ENCODE measurements around the gene SIDT1.

SIDT1 gene

DNA sequence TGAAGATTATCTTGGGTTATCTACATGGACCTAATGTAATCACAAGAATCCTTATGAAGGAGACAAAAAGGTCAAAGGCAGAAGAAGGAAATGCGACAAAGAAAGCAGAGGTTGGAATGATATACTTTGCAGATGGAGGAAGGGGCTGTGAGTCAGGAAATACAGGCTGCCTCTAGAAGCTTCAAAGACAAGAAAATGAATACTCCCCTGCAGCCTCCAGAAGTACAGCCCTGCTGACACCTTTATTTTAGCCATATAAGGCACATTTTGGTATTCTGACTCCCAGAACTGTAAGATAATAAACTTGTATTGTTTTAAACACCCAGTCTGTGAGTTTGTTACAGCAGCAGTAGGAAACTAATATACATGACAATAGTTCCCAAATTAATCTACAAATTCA lies 58.6 kb downstream of the SIDT1 start:
- ATAC-seq (replicated peaks) (no peak), DNase-seq (no peak)
- H3K4me1 Mint-ChIP-seq: no peaks in the 10 kb centered on the region
- H3K9me3 Mint-ChIP-seq: no peaks in the 10 kb centered on the region
- H3K27me3 Mint-ChIP-seq: no peaks in the 10 kb centered on the region
- H3K4me3 Mint-ChIP-seq: no peak overlapping the region
- H3K36me3 Mint-ChIP-seq: peaks cover 31 to 57% of the 10 kb centered on the region in 2 donors
- H3K27ac Mint-ChIP-seq: no peak overlapping the region

DNA sequence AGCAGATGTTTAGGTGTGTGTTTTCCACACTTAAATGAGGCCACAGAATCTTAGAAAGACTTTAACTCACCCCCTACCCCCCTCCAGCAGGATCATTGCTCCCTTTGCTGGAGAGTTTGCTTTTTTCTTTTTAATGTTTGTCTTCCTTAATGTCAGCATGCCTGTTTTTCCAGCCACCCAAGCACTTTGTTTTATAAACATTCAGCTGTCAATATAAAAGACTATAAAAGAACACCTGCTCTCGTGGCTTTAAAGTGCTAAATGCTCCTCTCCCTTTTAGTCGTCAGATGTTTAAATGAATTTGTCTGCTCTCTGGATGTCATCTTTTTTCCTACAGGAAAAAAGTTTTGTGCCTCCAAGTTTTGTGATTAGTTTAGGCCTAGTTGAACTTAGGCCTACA lies 61.7 kb downstream of the SIDT1 start:
- ATAC-seq (replicated peaks) (no peak), DNase-seq (no peak)
- peaks cover 18 to 50% of the 10 kb centered on the region in 2 donors for H3K36me3 Mint-ChIP-seq
- no peaks in the 10 kb centered on the region for H3K9me3 Mint-ChIP-seq
- no peaks in the 10 kb centered on the region for H3K27me3 Mint-ChIP-seq
- H3K27ac Mint-ChIP-seq: no peak overlapping the region
- no peaks in the 10 kb centered on the region for H3K4me1 Mint-ChIP-seq
- H3K4me3 Mint-ChIP-seq: no peak overlapping the region

DNA sequence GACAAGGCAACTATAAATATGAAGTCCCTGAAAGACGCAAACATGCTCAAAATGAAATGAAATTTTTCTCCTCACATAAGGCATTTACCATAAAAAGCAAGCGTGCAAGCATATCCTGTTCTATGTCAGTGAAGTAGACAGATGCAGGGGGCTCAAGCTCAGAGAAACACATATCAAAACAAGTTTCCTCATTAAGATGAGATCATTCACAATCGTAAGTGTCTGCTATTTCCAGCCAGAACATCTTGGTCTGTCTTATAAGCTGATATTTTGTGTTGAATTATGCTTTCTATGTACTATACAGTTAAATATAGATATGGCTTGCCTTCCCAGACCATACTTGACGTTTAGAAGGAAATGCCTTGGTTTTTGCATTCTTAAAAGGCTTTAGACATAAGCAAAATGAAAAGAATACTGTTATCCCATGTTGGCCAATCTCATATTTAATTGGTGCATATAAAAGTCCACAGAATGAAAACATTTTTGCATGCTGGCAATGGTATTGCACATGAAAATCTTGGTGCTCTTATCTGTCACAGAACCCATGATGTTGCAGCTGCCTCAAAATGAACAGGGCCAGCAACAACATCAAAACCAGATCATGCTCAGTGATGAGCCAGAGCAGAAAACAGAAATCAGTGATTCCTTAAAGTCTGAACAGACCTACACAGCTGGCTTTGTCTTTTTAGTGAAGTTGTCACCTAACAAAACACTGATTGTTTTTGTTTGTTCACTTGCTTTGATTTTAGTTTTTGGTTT lies 65.4 kb downstream of the SIDT1 start:
- Mint-ChIP-seq H3K4me3 (no peak overlapping the region), H3K9me3 (no peaks in the 10 kb centered on the region), H3K36me3 (peaks cover 17 to 34% of the 10 kb centered on the region in 2 donors), H3K4me1 (no peaks in the 10 kb centered on the region), H3K27me3 (no peaks in the 10 kb centered on the region), H3K27ac (no peak overlapping the region)
- DNase-seq (no peak), ATAC-seq (replicated peaks) (no peak)

DNA sequence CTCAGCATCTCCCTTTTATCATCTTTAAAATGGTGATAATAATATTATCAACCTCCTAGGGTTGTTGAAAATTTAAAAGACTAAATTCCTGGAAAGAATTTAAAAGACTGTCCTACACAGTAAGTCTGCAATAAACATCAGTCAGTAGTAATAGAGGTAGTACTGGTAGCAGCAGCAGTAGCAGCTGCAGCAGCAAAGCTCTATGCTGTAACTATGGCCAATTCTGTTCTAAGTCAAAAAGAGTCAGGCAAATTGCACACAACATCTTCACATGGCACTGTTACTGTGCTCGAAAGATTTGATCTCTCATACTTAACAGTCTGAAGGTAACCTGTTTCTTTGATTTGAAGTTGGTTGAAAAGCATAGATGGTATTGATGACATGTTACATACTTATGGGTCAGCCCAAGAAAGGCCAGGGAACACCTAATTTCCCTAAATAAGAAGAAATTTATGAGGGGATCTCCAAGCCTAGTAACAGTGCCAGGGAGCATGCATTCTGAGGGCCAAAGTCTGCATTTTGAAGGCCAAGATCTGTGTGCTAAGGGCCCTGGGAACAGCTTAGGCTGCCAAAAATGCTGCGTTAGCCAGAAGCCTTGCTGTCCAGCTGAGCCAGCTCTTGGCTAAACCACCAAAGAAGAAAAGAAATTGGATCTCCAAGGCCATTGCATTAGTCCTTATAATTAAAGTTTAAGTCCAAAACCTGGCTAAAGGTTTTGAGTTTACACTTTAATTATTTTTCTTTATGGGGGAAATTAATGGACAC lies 68.2 kb downstream of the SIDT1 start:
- peaks cover 20 to 33% of the 10 kb centered on the region in 2 donors for H3K36me3 Mint-ChIP-seq
- no peak for ATAC-seq (replicated peaks)
- H3K4me1 Mint-ChIP-seq: peaks cover 3 to 6% of the 10 kb centered on the region in 2 donors

DNA sequence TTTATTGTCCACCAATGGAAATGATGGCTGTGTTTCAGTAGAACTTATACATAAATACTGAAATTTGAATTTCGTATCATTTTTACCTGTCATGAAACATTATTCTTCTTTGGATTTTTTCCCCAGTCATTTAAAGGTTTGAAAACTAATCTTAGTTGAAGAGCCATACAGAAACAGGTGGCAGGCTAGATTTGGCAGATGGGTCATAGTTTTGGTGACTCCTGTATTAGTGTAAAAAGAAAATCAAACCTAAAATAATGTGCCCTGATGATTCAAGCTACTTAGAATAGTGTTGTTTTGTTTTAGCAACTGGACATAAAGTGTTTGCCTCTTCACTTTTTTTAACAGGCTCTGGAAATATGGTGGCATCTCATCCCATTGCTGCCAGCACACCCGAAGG lies 68.9 kb downstream of the SIDT1 start:
- Mint-ChIP-seq H3K27ac (no peak overlapping the region), H3K36me3 (peaks cover 20 to 28% of the 10 kb centered on the region in 2 donors), H3K4me3 (no peak overlapping the region), H3K9me3 (no peaks in the 10 kb centered on the region), H3K27me3 (no peaks in the 10 kb centered on the region), H3K4me1 (peaks cover 3 to 11% of the 10 kb centered on the region in 2 donors)
- ATAC-seq (replicated peaks): no peak
- no peak for DNase-seq

More for the DNA sequence above, 68.2 kb downstream of the SIDT1 start:
- H3K27me3 Mint-ChIP-seq: no peaks in the 10 kb centered on the region
- no peaks in the 10 kb centered on the region for H3K9me3 Mint-ChIP-seq
- no peak overlapping the region for H3K4me3 Mint-ChIP-seq
- no peak overlapping the region for H3K27ac Mint-ChIP-seq
- DNase-seq: no peak

DNA sequence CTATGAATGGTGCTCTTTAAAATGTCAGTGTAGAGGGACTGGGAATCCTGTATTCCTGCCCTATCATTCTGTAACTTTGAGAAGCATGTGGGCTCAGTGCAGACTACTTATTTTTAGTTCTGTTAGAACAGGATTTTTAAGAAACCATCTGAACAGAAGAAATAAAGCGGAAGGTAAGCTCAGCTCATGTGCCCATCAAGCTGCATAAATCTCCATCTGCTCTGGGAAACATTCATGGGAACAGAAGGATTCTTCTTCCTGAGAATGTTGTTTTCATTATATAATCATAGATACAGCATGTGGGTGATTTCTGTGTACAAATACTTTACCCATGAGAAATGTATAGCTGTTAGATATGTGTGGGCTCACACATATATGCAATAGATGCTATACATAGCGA lies 69.9 kb downstream of the SIDT1 start:
- Mint-ChIP-seq H3K4me1 (peaks cover 11 to 19% of the 10 kb centered on the region in 2 donors), H3K27ac (no peak overlapping the region), H3K27me3 (no peaks in the 10 kb centered on the region), H3K36me3 (peaks cover 20 to 26% of the 10 kb centered on the region in 2 donors), H3K4me3 (no peak overlapping the region), H3K9me3 (no peaks in the 10 kb centered on the region)
- ATAC-seq (replicated peaks) (no peak), DNase-seq (no peak)

DNA sequence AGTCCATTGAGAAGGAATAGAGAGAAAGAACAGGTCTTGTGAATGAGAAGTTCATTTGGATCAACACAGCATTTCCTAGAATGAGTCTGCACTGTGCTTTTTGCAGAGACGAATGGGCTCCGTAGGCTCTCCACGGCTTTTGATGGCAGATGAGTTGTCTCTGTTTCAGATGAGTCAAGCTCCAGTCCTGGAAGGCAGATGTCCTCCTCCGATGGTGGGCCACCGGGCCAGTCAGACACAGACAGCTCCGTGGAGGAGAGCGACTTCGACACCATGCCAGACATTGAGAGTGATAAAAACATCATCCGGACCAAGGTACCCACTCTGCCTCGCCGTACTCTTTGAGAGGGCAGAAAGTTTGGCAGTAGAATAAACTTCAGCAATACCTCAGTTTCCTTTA lies 70.5 kb downstream of the SIDT1 start:
- Mint-ChIP-seq H3K27ac (no peak overlapping the region), H3K27me3 (no peaks in the 10 kb centered on the region), H3K9me3 (no peaks in the 10 kb centered on the region), H3K4me3 (no peak overlapping the region), H3K36me3 (peaks cover 23 to 32% of the 10 kb centered on the region in 2 donors), H3K4me1 (peaks cover 16 to 25% of the 10 kb centered on the region in 2 donors)
- DNase-seq (no peak), ATAC-seq (replicated peaks) (no peak)

DNA sequence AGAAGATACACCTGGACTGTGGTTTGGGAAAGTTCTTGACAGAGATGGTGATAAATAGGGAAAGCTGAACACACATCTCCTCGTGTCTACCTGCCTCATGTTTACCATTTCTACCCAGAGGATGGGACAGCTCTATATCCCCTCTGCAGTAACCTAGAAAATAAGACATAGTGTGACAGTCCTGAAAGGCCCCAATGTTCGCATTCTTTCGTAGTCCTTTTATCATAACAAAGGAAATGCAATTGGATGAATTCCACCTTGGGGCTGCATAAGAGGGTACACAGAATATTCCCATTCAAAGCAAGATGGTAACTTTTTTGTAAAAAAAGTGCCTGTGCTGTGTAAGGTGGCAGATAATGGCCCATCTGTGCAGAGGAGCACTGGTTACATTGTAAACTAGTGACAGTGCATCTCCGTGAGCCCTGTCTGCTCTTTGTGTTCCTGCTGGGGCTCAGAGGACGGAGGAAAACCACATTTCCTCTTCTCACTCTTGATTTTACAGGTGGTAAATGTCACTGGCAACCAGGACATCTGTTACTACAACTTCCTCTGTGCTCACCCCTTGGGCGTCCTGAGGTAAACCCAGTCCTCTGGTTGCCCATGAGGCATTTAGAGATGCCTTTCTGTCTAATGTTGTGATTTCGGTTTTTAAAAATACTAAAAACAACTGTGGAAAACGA lies 74.3 kb downstream of the SIDT1 start:
- peaks cover 45 to 54% of the 10 kb centered on the region in 2 donors for H3K36me3 Mint-ChIP-seq
- H3K4me1 Mint-ChIP-seq: peaks cover 23 to 33% of the 10 kb centered on the region in 2 donors
- no peaks in the 10 kb centered on the region for H3K27me3 Mint-ChIP-seq
- ATAC-seq (replicated peaks) (peak; percentile 95), DNase-seq (peak; percentile 79)
- peak overlapping the region; percentile 56 to 61 for H3K4me3 Mint-ChIP-seq
- peak overlapping the region; percentile 97 for H3K27ac Mint-ChIP-seq
- no peaks in the 10 kb centered on the region for H3K9me3 Mint-ChIP-seq

DNA sequence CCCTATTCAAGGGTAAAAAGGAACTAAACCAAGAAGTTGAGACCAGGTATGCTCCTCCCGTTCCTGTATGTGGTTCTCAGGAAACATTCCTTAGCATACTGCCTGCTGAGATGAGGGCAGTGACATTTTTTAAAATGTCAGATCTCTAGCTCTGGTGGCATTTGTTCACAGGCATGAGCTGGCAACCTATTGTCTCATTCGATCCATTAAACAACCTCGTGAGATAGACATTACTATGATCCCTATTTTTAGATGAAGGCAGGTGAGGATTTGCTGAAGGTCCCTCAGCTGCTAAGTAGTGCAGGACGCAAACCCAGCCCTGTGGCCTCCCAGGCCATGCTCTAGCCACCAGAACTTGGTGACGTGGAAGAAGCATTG lies 74.9 kb downstream of the SIDT1 start:
- H3K9me3 Mint-ChIP-seq: no peaks in the 10 kb centered on the region

DNA sequence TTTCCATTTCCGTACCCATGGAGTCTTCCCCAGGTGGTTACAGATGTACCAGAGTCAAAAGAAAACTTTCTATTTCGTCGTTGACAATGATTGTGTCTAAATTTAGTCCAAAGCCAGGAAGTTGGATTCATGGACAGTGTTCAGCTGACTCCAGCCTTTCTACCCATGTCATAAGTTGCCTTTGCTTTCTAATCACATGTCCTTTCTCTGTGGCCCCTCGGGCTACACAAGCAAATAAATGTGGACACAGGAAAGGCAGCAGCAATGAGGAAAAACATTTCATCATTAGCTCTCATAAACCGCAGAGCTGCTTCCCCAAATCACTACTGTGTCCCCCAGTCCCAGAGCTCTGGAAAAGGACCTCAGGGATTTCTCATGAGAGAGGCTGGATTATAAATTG lies 82.0 kb downstream of the SIDT1 start:
- Mint-ChIP-seq H3K36me3 (peaks cover 26 to 58% of the 10 kb centered on the region in 2 donors), H3K4me3 (no peak overlapping the region), H3K27me3 (no peaks in the 10 kb centered on the region), H3K9me3 (no peaks in the 10 kb centered on the region), H3K4me1 (peaks cover 4 to 9% of the 10 kb centered on the region in 2 donors), H3K27ac (no peak overlapping the region)
- ATAC-seq (replicated peaks): no peak
- DNase-seq: no peak

More for the DNA sequence above, 74.9 kb downstream of the SIDT1 start:
- Mint-ChIP-seq H3K4me3 (peak overlapping the region; percentile 56 to 61), H3K27ac (peak overlapping the region; percentile 97), H3K4me1 (peaks cover 23 to 33% of the 10 kb centered on the region in 2 donors), H3K36me3 (peaks cover 48 to 56% of the 10 kb centered on the region in 2 donors), H3K27me3 (no peaks in the 10 kb centered on the region)
- ATAC-seq (replicated peaks) (peak; percentile 79), DNase-seq (no peak)

DNA sequence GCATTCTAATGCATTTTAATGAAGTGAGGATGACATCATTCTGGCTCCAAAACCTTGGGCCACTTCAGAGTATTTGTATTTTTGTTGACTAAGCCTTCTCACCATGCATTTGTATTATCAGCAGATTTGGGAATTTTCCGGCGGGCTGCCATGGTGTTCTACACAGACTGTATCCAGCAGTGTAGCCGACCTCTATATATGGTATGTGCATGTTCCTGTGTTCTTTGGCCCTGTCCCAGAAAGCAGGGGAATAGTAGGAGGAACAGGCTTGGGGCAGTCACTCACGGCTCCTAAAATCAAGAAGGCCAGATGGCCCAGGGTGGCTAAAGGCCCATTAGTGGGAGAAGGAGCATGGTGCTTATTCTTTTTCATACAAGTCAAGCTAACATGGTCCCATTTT lies 83.6 kb downstream of the SIDT1 start:
- no peak overlapping the region for H3K4me3 Mint-ChIP-seq
- peaks cover 11 to 23% of the 10 kb centered on the region in 2 donors for H3K4me1 Mint-ChIP-seq
- peaks cover 30 to 62% of the 10 kb centered on the region in 2 donors for H3K36me3 Mint-ChIP-seq
- no peak overlapping the region for H3K27ac Mint-ChIP-seq
- H3K27me3 Mint-ChIP-seq: no peaks in the 10 kb centered on the region
- no peaks in the 10 kb centered on the region for H3K9me3 Mint-ChIP-seq
- DNase-seq (no peak), ATAC-seq (replicated peaks) (no peak)

DNA sequence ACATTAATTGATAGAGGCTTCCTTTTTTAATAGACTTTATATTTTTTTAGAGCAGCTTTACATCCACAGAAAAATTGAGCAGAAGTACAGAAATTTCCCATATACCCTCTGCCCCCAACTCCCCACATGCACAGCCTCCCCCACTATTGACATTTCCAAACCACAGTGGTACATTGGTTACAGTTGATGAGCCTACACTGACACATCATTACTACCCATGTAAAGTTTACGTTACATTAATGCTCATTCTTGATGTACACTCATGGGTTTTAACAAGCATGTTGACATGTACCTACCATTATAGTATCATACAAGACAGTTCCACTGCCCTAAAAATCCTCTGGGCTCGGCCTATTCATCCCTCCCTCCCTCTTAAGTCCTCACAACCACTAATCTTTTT lies 85.4 kb downstream of the SIDT1 start:
- ATAC-seq (replicated peaks): no peak
- no peak for DNase-seq
- Mint-ChIP-seq H3K4me1 (peaks cover 10 to 23% of the 10 kb centered on the region in 2 donors), H3K36me3 (peaks cover 25 to 55% of the 10 kb centered on the region in 2 donors), H3K9me3 (no peaks in the 10 kb centered on the region), H3K27ac (no peak overlapping the region), H3K4me3 (no peak overlapping the region), H3K27me3 (no peaks in the 10 kb centered on the region)

DNA sequence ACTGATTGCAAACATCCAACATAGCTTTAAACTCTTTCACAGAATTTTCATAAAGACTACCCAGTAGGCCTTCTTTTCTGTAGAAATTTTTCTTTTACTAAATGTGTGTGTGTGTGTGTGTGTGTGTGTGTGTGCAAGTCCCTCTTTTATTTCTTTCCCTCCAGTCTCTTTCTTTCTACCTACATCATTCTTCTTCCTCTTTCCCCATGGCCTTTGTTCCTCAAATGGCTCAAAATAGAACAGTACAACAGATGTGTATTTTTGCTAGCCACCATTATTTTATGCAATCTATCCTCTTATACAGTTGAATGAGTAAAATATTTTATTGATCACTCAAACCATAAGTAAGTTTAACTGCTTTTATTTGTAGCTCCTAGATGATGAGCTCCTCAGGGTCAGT lies 87.7 kb downstream of the SIDT1 start:
- no peak for DNase-seq
- Mint-ChIP-seq H3K9me3 (no peaks in the 10 kb centered on the region), H3K4me3 (no peak overlapping the region), H3K27ac (peak overlapping the region; percentile 39), H3K4me1 (peaks cover 10 to 23% of the 10 kb centered on the region in 2 donors), H3K27me3 (no peaks in the 10 kb centered on the region), H3K36me3 (peaks cover 32 to 56% of the 10 kb centered on the region in 2 donors)
- no peak for ATAC-seq (replicated peaks)

DNA sequence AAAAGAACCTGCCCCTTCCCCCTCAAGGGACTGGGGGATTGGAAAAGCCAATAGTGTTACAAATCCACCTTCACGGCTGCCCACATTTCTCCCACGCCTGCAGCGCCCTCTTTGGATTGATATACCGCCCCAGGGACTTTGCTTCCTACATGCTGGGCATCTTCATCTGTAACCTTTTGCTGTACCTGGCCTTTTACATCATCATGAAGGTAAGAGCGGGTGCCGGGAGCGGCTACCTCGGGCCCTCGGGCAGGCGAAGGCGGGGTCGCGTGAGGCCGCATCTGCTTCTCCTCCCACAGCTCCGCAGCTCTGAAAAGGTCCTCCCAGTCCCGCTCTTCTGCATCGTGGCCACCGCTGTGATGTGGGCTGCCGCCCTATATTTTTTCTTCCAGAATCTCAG lies 91.0 kb downstream of the SIDT1 start:
- Mint-ChIP-seq H3K36me3 (peaks cover 50 to 62% of the 10 kb centered on the region in 2 donors), H3K9me3 (no peaks in the 10 kb centered on the region)

More for the DNA sequence above, 91.0 kb downstream of the SIDT1 start:
- Mint-ChIP-seq H3K27ac (peak overlapping the region; percentile 0), H3K4me3 (no peak overlapping the region), H3K4me1 (peaks cover 30 to 50% of the 10 kb centered on the region in 2 donors), H3K27me3 (no peaks in the 10 kb centered on the region)
- DNase-seq: no peak
- no peak for ATAC-seq (replicated peaks)
